Subcutaneous abdominal adipose tissue (tissue), 5 donors: ENCODE data around the gene ICOSLG.

Experiments
- H3K27ac ChIP-seq: one replicate; pipeline ENCODE4 v1.7.0; 2013; ENCODE audit warnings: low read depth, mild to moderate bottlenecking, inconsistent platforms, low read length, moderate library complexity
- H3K27me3 ChIP-seq, 5 donors: one replicate each; pipeline ENCODE4 v1.7.0; 2013; ENCODE audit warnings: low read length in 5 of 5, inconsistent platforms in 1 of 5; ENCODE audit not compliant: control insufficient read depth in 5 of 5, insufficient read depth in 4 of 5
- H3K36me3 ChIP-seq, 5 donors: one replicate each; pipeline ENCODE4 v1.7.0; 2013; ENCODE audit warnings: low read length in 5 of 5; ENCODE audit not compliant: control insufficient read depth in 5 of 5, insufficient read depth in 5 of 5
- H3K4me1 ChIP-seq, 5 donors: one replicate each; pipeline ENCODE4 v1.7.0; 2013; ENCODE audit warnings: low read length in 5 of 5, mild to moderate bottlenecking in 3 of 5, moderate library complexity in 1 of 5; ENCODE audit not compliant: control insufficient read depth in 5 of 5, insufficient read depth in 5 of 5
- H3K4me3 ChIP-seq, 5 donors: one replicate each; pipeline ENCODE4 v1.7.0; 2013; ENCODE audit warnings: low read length in 5 of 5, low read depth in 1 of 5
- H3K9ac ChIP-seq, 5 donors: one replicate each; pipeline ENCODE4 v1.7.0; 2013; ENCODE audit warnings: low read length in 5 of 5, mild to moderate bottlenecking in 4 of 5, moderate library complexity in 3 of 5
- H3K9me3 ChIP-seq, 5 donors: one replicate each; pipeline ENCODE4 v1.7.0; 2013; ENCODE audit warnings: low read length in 5 of 5; ENCODE audit not compliant: control insufficient read depth in 5 of 5
- donor health status: healthy.
- donor health status: healthy.
- donor health status: healthy.
- donor health status: healthy.
- donor health status: healthy.

The ICOSLG gene

GRCh38 chr21:44265734-44266270 lies 25.1 kb upstream of the ICOSLG start:
- Histone ChIP-seq H3K36me3 (no peaks in the 10 kb centered on the region), H3K27ac (no peak overlapping the region), H3K4me1 (no peaks in the 10 kb centered on the region), H3K9me3 (no peaks in the 10 kb centered on the region), H3K27me3 (no peaks in the 10 kb centered on the region), H3K4me3 (no peak overlapping the region), H3K9ac (no peak overlapping the region)

- no peaks in the 10 kb centered on the region for H3K4me1 ChIP-seq
- H3K27ac ChIP-seq, result no peak overlapping the region
- H3K36me3 ChIP-seq, result no peaks in the 10 kb centered on the region
- no peaks in the 10 kb centered on the region for H3K27me3 ChIP-seq
- H3K9me3 ChIP-seq, result peaks cover 0 to 10% (median 0%) of the 10 kb centered on the region in 5 donors
- no peak overlapping the region for H3K4me3 ChIP-seq
- H3K9ac ChIP-seq, result no peak overlapping the region
Measured at GRCh38 chr21:44263768-44264167, 23.0 kb upstream of the ICOSLG start.

GRCh38 chr21:44263221-44263760 lies 22.5 kb upstream of the ICOSLG start:
- Histone ChIP-seq H3K36me3 (no peaks in the 10 kb centered on the region), H3K4me1 (no peaks in the 10 kb centered on the region), H3K27ac (no peak overlapping the region), H3K27me3 (no peaks in the 10 kb centered on the region), H3K9ac (no peak overlapping the region), H3K9me3 (peaks cover 0 to 10% (median 0%) of the 10 kb centered on the region in 5 donors), H3K4me3 (no peak overlapping the region)

- H3K9me3 ChIP-seq, result peaks cover 0 to 10% (median 0%) of the 10 kb centered on the region in 5 donors
- H3K4me1 ChIP-seq, result no peaks in the 10 kb centered on the region
- no peaks in the 10 kb centered on the region for H3K27me3 ChIP-seq
- no peaks in the 10 kb centered on the region for H3K36me3 ChIP-seq
- no peak overlapping the region for H3K9ac ChIP-seq
- no peak overlapping the region for H3K27ac ChIP-seq
- H3K4me3 ChIP-seq, result no peak overlapping the region
Measured at GRCh38 chr21:44262338-44263056, 21.8 kb upstream of the ICOSLG start.

GRCh38 chr21:44261675-44262295 lies 21.0 kb upstream of the ICOSLG start, which contains the start of gene DNMT3L:
Gene DNMT3L, minus strand, starts transcription at chr21:44261897. Its CDS starts 638 bp downstream, at chr21:44261259.
- Histone ChIP-seq H3K9ac (no peak within 1 kb of the TSS), H3K9me3 (peaks cover 0 to 10% (median 0%) of the 10 kb centered on the region in 5 donors), H3K4me3 (no peak within 1 kb of the TSS), H3K36me3 (no peaks in the 10 kb centered on the region), H3K27ac (no peak within 1 kb of the TSS), H3K27me3 (no peaks in the 10 kb centered on the region), H3K4me1 (no peaks in the 10 kb centered on the region)

GRCh38 chr21:44260791-44261631 lies 20.3 kb upstream of the ICOSLG start:
- no peak overlapping the region for H3K4me3 ChIP-seq
- H3K27me3 ChIP-seq, result no peaks in the 10 kb centered on the region

GRCh38 chr21:44260066-44260465 lies 19.3 kb upstream of the ICOSLG start:
- Histone ChIP-seq H3K4me3 (no peak overlapping the region), H3K27me3 (no peaks in the 10 kb centered on the region), H3K9ac (no peak overlapping the region), H3K9me3 (peaks cover 0 to 10% (median 0%) of the 10 kb centered on the region in 5 donors), H3K36me3 (no peaks in the 10 kb centered on the region), H3K4me1 (no peaks in the 10 kb centered on the region), H3K27ac (no peak overlapping the region)

More at GRCh38 chr21:44260791-44261631, 20.3 kb upstream of the ICOSLG start:
- Histone ChIP-seq H3K9me3 (peaks cover 0 to 10% (median 0%) of the 10 kb centered on the region in 5 donors), H3K9ac (no peak overlapping the region), H3K4me1 (no peaks in the 10 kb centered on the region), H3K36me3 (no peaks in the 10 kb centered on the region), H3K27ac (no peak overlapping the region)

- H3K4me3 ChIP-seq, result no peak overlapping the region
- peaks cover 0 to 10% (median 0%) of the 10 kb centered on the region in 5 donors for H3K9me3 ChIP-seq
- H3K27ac ChIP-seq, result no peak overlapping the region
- peaks cover 0 to 4% (median 0%) of the 10 kb centered on the region in 5 donors for H3K4me1 ChIP-seq
- no peaks in the 10 kb centered on the region for H3K36me3 ChIP-seq
- H3K9ac ChIP-seq, result no peak overlapping the region
- H3K27me3 ChIP-seq, result no peaks in the 10 kb centered on the region
Measured at GRCh38 chr21:44259082-44259705, 18.5 kb upstream of the ICOSLG start.

- Histone ChIP-seq H3K4me1 (peaks cover 0 to 4% (median 0%) of the 10 kb centered on the region in 5 donors), H3K27ac (no peak overlapping the region), H3K27me3 (peaks cover 0 to 2% (median 0%) of the 10 kb centered on the region in 5 donors), H3K9me3 (peaks cover 0 to 10% (median 0%) of the 10 kb centered on the region in 5 donors), H3K9ac (no peak overlapping the region), H3K36me3 (no peaks in the 10 kb centered on the region), H3K4me3 (no peak overlapping the region)
Measured at GRCh38 chr21:44258056-44258725, 17.4 kb upstream of the ICOSLG start.
